ENCODE measurements around the gene C2orf66.

C2orf66 gene

GRCh38 chr2:196809260-196809659, at the start of gene C2orf66:
TSS of gene C2orf66 (minus strand) at chr2:196809355. CDS start at chr2:196809336, 19 bp downstream.
- no peak for DNase-seq

- no peak for DNase-seq
These were observed 45.5 kb upstream of the C2orf66 start for GRCh38 chr2:196854629-196855028.

- DNase-seq, result no peak
These were observed 44.3 kb upstream of the C2orf66 start for GRCh38 chr2:196853301-196854087.

GRCh38 chr2:196851088-196851487, 41.9 kb upstream of the C2orf66 start:
- DNase-seq, result no peak

- DNase-seq, result peak; percentile 15
These were observed 40.7 kb upstream of the C2orf66 start for GRCh38 chr2:196849895-196850294.

- DNase-seq, result no peak
These were observed 37.1 kb upstream of the C2orf66 start for GRCh38 chr2:196846295-196846694.

- no peak for DNase-seq
These were observed 36.2 kb upstream of the C2orf66 start for GRCh38 chr2:196845371-196845770.

- DNase-seq, result no peak
These were observed 31.0 kb upstream of the C2orf66 start for GRCh38 chr2:196840171-196840570.

- no peak for DNase-seq
These were observed 30.4 kb upstream of the C2orf66 start for GRCh38 chr2:196839574-196839973.

- no peak for DNase-seq
These were observed 27.3 kb upstream of the C2orf66 start for GRCh38 chr2:196836440-196836839.

- DNase-seq, result no peak
These were observed 21.5 kb upstream of the C2orf66 start for GRCh38 chr2:196830701-196831100.

- DNase-seq, result no peak
These were observed 18.2 kb upstream of the C2orf66 start for GRCh38 chr2:196827356-196827755.

- peak; percentile 75 for DNase-seq
These were observed 14.8 kb upstream of the C2orf66 start for GRCh38 chr2:196823750-196824522.

- peak; percentile 44 for DNase-seq
These were observed 12.0 kb upstream of the C2orf66 start for GRCh38 chr2:196821195-196821594.

- DNase-seq, result no peak
These were observed 981 bp downstream of the C2orf66 start for GRCh38 chr2:196808083-196808665.

GRCh38 chr2:196804381-196804780, 4.8 kb downstream of the C2orf66 start:
- no peak for DNase-seq

GRCh38 chr2:196802401-196802800, 6.8 kb downstream of the C2orf66 start:
- no peak for DNase-seq

GRCh38 chr2:196801674-196802261, 7.4 kb downstream of the C2orf66 start:
- DNase-seq, result no peak

- DNase-seq, result no peak
These were observed 10.2 kb downstream of the C2orf66 start for GRCh38 chr2:196798980-196799379.

- DNase-seq, result no peak
These were observed 16.3 kb downstream of the C2orf66 start for GRCh38 chr2:196792865-196793264.

GRCh38 chr2:196783431-196784094, 25.6 kb downstream of the C2orf66 start:
- DNase-seq, result peak; percentile 65

- no peak for DNase-seq
These were observed 42.1 kb downstream of the C2orf66 start for GRCh38 chr2:196767101-196767500.

- DNase-seq, result no peak
These were observed 49.8 kb downstream of the C2orf66 start for GRCh38 chr2:196759378-196759706.
